Measurements from ENCODE around the gene ELOB.

Gene ELOB

GRCh38 chr16:2744711-2745110 is 32.4 kb downstream of the ELOB start:
- no peak overlapping the region for H3K4me3 ChIP-seq (replicated peaks; ENCODE audit: low read depth, low read length)
- DNase-seq (ENCODE audit: extremely low read depth, insufficient read length) = no peak
- no peaks in the 10 kb centered on the region for H3K36me3 ChIP-seq (ENCODE audit: control insufficient read depth, insufficient read depth, low read length)
- H3K27me3 ChIP-seq (replicated peaks; ENCODE audit: control insufficient read depth, insufficient read depth, low read length) = no peaks in the 10 kb centered on the region
- TF ChIP-seq CTCF (IDR thresholded peaks at IDR 0.05; ENCODE audit: insufficient read depth, low read length, poor library complexity, severe bottlenecking) = no peak

GRCh38 chr16:2743007-2743810 is 33.9 kb downstream of the ELOB start:
- no peak for TF ChIP-seq CTCF (IDR thresholded peaks at IDR 0.05; ENCODE audit: insufficient read depth, low read length, poor library complexity, severe bottlenecking)
- Histone ChIP-seq H3K27me3 (replicated peaks; ENCODE audit: control insufficient read depth, insufficient read depth, low read length) (no peaks in the 10 kb centered on the region), H3K4me3 (replicated peaks; ENCODE audit: low read depth, low read length) (no peak overlapping the region), H3K36me3 (ENCODE audit: control insufficient read depth, insufficient read depth, low read length) (no peaks in the 10 kb centered on the region)
- no peak for DNase-seq (ENCODE audit: extremely low read depth, insufficient read length)

GRCh38 chr16:2742323-2743006 is 34.6 kb downstream of the ELOB start:
- Histone ChIP-seq H3K36me3 (ENCODE audit: control insufficient read depth, insufficient read depth, low read length) (no peaks in the 10 kb centered on the region), H3K27me3 (replicated peaks; ENCODE audit: control insufficient read depth, insufficient read depth, low read length) (no peaks in the 10 kb centered on the region), H3K4me3 (replicated peaks; ENCODE audit: low read depth, low read length) (no peak overlapping the region)
- DNase-seq (ENCODE audit: extremely low read depth, insufficient read length) = no peak
- no peak for TF ChIP-seq CTCF (IDR thresholded peaks at IDR 0.05; ENCODE audit: insufficient read depth, low read length, poor library complexity, severe bottlenecking)

GRCh38 chr16:2741168-2741567 is 35.9 kb downstream of the ELOB start:
- no peak overlapping the region for H3K4me3 ChIP-seq (replicated peaks; ENCODE audit: low read depth, low read length)
- no peaks in the 10 kb centered on the region for H3K27me3 ChIP-seq (replicated peaks; ENCODE audit: control insufficient read depth, insufficient read depth, low read length)
- H3K36me3 ChIP-seq (ENCODE audit: control insufficient read depth, insufficient read depth, low read length) = no peaks in the 10 kb centered on the region
- TF ChIP-seq CTCF (IDR thresholded peaks at IDR 0.05; ENCODE audit: insufficient read depth, low read length, poor library complexity, severe bottlenecking) = no peak
- no peak for DNase-seq (ENCODE audit: extremely low read depth, insufficient read length)

- no peak for DNase-seq (ENCODE audit: extremely low read depth, insufficient read length)
- H3K36me3 ChIP-seq (ENCODE audit: control insufficient read depth, insufficient read depth, low read length) = no peaks in the 10 kb centered on the region
- TF ChIP-seq CTCF (IDR thresholded peaks at IDR 0.05; ENCODE audit: insufficient read depth, low read length, poor library complexity, severe bottlenecking) = no peak
- H3K27me3 ChIP-seq (replicated peaks; ENCODE audit: control insufficient read depth, insufficient read depth, low read length) = no peaks in the 10 kb centered on the region
- H3K4me3 ChIP-seq (replicated peaks; ENCODE audit: low read depth, low read length) = no peak overlapping the region
Observed at GRCh38 chr16:2740476-2740875, 36.6 kb downstream of the ELOB start.

Measured in GM06990 (cell line).